HepG2 (cell line): ENCODE data around the gene COA1. TPM values are rescaled to one million over a fixed set of nuclear protein-coding genes. Genes with fewer than 3 reads are reported as not detected.

Source experiments
- ATF6 ChIP-seq: sonication (generic); formaldehyde crosslinking; conservative IDR thresholded peaks from 2 replicates; pipeline ENCODE4 v1.4.0; 2020; ENCODE audit warnings: missing genetic modification reagents
- CAMTA2 ChIP-seq: sonication (generic); formaldehyde crosslinking; IDR thresholded peaks from 2 replicates; pipeline ENCODE4 v1.4.0; 2020; ENCODE audit warnings: mild to moderate bottlenecking, missing genetic modification reagents, borderline replicate concordance
- FOSL2 ChIP-seq: sonication (generic); formaldehyde crosslinking; IDR thresholded peaks from 2 replicates; pipeline ENCODE4 v1.4.0; 2020; ENCODE audit warnings: missing genetic modification reagents
- HNRNPLL ChIP-seq: fragments of 200-400 bp; formaldehyde crosslinking; IDR thresholded peaks from 2 replicates; pipeline ENCODE4 v1.6.1; 2017; ENCODE audit warnings: mild to moderate bottlenecking, low read depth, low read length; ENCODE audit not compliant: poor library complexity, severe bottlenecking
- MATR3 ChIP-seq: sonication (generic); formaldehyde crosslinking; IDR thresholded peaks from 2 replicates; pipeline ENCODE4 v1.4.0; 2020; ENCODE audit warnings: missing genetic modification reagents
- PAF1 ChIP-seq: IDR thresholded peaks from 2 replicates; pipeline ENCODE4 v1.6.1; 2016; ENCODE audit warnings: missing genetic modification reagents, missing compliant biosample characterization
- ZFP62 ChIP-seq: sonication (generic); formaldehyde crosslinking; IDR thresholded peaks from 2 replicates; pipeline ENCODE4 v1.4.0; 2020; ENCODE audit warnings: missing genetic modification reagents
- ZFY ChIP-seq: sonication (generic); formaldehyde crosslinking; IDR thresholded peaks from 2 replicates; pipeline ENCODE4 v1.4.0; 2020; ENCODE audit warnings: missing genetic modification reagents
- ZNF124 ChIP-seq: sonication (generic); formaldehyde crosslinking; IDR thresholded peaks from 2 replicates; pipeline ENCODE4 v1.4.0; 2020; ENCODE audit warnings: missing genetic modification reagents
- ZNF142 ChIP-seq: sonication (generic); formaldehyde crosslinking; IDR thresholded peaks from 2 replicates; pipeline ENCODE4 v1.4.0; 2020; ENCODE audit warnings: missing genetic modification reagents
- ZNF264 ChIP-seq: sonication (generic); formaldehyde crosslinking; IDR thresholded peaks from 2 replicates; pipeline ENCODE4 v1.4.0; 2020; ENCODE audit warnings: missing genetic modification reagents
- ZNF383 ChIP-seq: sonication (generic); formaldehyde crosslinking; IDR thresholded peaks from 2 replicates; pipeline ENCODE4 v1.4.0; 2020; ENCODE audit warnings: missing genetic modification reagents, mild to moderate bottlenecking, borderline replicate concordance
- ZNF570 ChIP-seq: sonication (generic); formaldehyde crosslinking; IDR thresholded peaks from 2 replicates; pipeline ENCODE4 v1.4.0; 2020; ENCODE audit warnings: mild to moderate bottlenecking, missing genetic modification reagents, borderline replicate concordance
- ZNF710 ChIP-seq: sonication (generic); formaldehyde crosslinking; IDR thresholded peaks from 2 replicates; pipeline ENCODE4 v1.5.0; 2020; ENCODE audit warnings: mild to moderate bottlenecking, missing genetic modification reagents, borderline replicate concordance
- polyA plus RNA-seq, 8 experiments: library from polyadenylated mRNA; depleted of rRNA in 3 of 8; stranded (reverse) in 7 of 8; unstranded in 1 of 8; fragments of >200 nt; fragmentation: Illumina TruSeq in 4 of 8; extraction: Trizol in 4 of 8; gene quantifications; 2 replicates each; pipeline versions ENCODE4 v1.2.1 to v1.2.3, GENCODE V29; 2011 to 2016; ENCODE audit warnings: low read depth in 4 of 8, missing spikeins in 1 of 8, mixed read lengths in 1 of 8; ENCODE audit not compliant: insufficient read depth in 1 of 8
- total RNA-seq, 5 experiments: library from RNA; depleted of rRNA; stranded (reverse); fragments of >200 nt; fragmentation: Illumina TruSeq; extraction: Trizol; gene quantifications; 2 replicates each; pipeline ENCODE4 v1.2.3, GENCODE V29; 2016; ENCODE audit warnings: low read depth in 1 of 5

COA1 gene
- total and polyA plus RNA-seq, 2 of the 13 experiments (the other 11 are each of a cell fraction or from before 2014, with no cell fraction given) = 33.2 to 65.7 TPM

- peak; percentile 89 for TF ChIP-seq ZNF124
- 0 out of 2 replicates have a peak, but pooled peaks have one; percentile 31 for TF ChIP-seq ZNF264 (CRISPR knock-in tag)
- 0 out of 2 replicates have a peak, but pooled peaks have one; percentile 32 for TF ChIP-seq CAMTA2 (CRISPR knock-in tag)
- TF ChIP-seq ZNF142 = peak; percentile 64
- TF ChIP-seq ZNF383 (CRISPR knock-in tag) = no peak
- TF ChIP-seq ATF6 (CRISPR knock-in tag) = no peak
- peak; percentile 90 for TF ChIP-seq ZFY (CRISPR knock-in tag)
- no peak; the same call in 1 of the 2 replicates for TF ChIP-seq FOSL2 (CRISPR knock-in tag)
- no peak for TF ChIP-seq PAF1
- TF ChIP-seq ZNF570 (CRISPR knock-in tag) = no peak
- TF ChIP-seq MATR3 (CRISPR knock-in tag) = no peak
- no peak; the same call in 1 of the 2 replicates for TF ChIP-seq ZNF710 (CRISPR knock-in tag)
- TF ChIP-seq ZFP62 = no peak
- peak; percentile 77 for TF ChIP-seq HNRNPLL
Observed at GRCh38 chr7:43729214-43729923, at the start of gene COA1 (continued).
